ENCODE measurements around the gene NUDT8. TPM values are rescaled to one million over a fixed set of nuclear protein-coding genes. Genes with fewer than 3 reads are reported as not detected.
"Not testable (repeated sequence)": the region's sequence is repeated elsewhere in the genome, so short reads cannot be mapped to it uniquely, and the experiment has no call there.

NUDT8 gene
- total RNA-seq, 4 donors from 2014 or later: 16.7 to 67.7 (median 51.1) TPM

DNA sequence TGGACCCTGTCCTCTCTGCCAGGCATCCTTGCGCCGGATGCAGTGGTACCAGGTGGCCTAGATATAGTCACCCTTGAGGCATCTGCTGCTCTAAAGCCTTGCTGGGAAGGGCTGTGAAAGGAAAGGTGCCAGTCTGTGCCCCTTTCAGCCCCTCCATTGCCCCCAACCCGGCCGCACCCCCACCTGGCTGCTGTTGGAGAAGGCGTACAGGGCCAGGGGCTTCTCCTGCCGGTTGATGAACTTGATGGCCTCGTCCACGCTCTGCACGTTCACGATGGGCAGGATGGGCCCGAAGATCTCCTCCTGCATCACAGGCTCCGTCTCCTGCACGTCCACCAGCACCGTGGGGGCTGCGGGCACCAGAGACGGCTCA lies 34.5 kb upstream of the NUDT8 start:
- no peak overlapping the region for H3K4me3 ChIP-seq (replicated peaks in 1 of 3)
- TF ChIP-seq CTCF (IDR thresholded peaks at IDR 0.05) (no peak), POLR2A (IDR thresholded peaks at IDR 0.05) (no peak)
- peaks cover 0 to 6% of the 10 kb centered on the region in 2 donors for H3K4me1 ChIP-seq
- 93 to 100% methylated on average over 6 to 16 of the region's 16 CpGs for WGBS, 2 donors
- H3K27ac ChIP-seq: no peak overlapping the region
- intact Hi-C loops (cut with DNase I): no loop called here
- H3K36me3 ChIP-seq: no peaks in the 10 kb centered on the region
- no peaks in the 10 kb centered on the region for H3K27me3 ChIP-seq
- no peak for DNase-seq
- no peaks in the 10 kb centered on the region for H3K9me3 ChIP-seq

DNA sequence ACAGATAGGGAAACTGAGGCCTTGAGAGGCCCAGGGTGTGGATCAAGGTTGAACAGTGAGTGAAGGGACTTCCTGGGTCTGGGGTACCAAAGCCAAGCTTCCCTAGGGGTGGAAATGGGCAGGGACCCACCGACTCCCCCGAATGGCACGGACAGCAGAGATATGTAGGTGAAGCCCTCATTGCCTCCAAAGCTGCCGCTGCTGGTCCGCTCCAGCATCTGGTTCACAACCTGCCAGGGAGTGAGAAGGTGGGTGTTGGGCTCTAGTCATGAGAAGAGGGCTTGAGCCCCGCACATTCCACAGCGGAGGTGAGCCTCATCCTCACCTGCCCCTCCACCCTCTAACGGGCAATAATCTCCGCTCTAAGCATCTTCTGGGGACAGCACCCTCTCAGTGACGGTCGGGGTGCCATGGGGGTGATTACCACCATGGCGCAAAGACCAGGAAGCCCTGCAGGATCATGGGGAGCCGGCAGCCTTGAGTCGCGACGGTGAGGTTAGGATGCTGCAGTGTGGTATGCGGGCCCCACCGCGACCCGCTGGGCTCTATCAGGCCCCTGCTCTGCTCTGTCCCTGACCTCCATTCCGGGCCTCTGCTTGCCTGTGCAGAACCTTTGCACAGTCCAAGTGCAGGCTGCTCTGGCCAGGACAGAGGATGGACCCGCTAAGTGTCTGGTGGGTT lies 33.9 kb upstream of the NUDT8 start:
- no peaks in the 10 kb centered on the region for H3K9me3 ChIP-seq
- no peaks in the 10 kb centered on the region for H3K27me3 ChIP-seq
- H3K4me1 ChIP-seq: peaks cover 0 to 6% of the 10 kb centered on the region in 2 donors
- intact Hi-C loops (cut with DNase I): no loop called here
- WGBS, 2 donors: 94 to 97% methylated on average over 5 to 19 of the region's 22 CpGs
- no peak overlapping the region for H3K4me3 ChIP-seq (replicated peaks in 1 of 3)
- H3K27ac ChIP-seq: no peak overlapping the region
- TF ChIP-seq CTCF (IDR thresholded peaks at IDR 0.05): no peak
- no peak for TF ChIP-seq POLR2A (IDR thresholded peaks at IDR 0.05)
- H3K36me3 ChIP-seq: no peaks in the 10 kb centered on the region
- DNase-seq: no peak

DNA sequence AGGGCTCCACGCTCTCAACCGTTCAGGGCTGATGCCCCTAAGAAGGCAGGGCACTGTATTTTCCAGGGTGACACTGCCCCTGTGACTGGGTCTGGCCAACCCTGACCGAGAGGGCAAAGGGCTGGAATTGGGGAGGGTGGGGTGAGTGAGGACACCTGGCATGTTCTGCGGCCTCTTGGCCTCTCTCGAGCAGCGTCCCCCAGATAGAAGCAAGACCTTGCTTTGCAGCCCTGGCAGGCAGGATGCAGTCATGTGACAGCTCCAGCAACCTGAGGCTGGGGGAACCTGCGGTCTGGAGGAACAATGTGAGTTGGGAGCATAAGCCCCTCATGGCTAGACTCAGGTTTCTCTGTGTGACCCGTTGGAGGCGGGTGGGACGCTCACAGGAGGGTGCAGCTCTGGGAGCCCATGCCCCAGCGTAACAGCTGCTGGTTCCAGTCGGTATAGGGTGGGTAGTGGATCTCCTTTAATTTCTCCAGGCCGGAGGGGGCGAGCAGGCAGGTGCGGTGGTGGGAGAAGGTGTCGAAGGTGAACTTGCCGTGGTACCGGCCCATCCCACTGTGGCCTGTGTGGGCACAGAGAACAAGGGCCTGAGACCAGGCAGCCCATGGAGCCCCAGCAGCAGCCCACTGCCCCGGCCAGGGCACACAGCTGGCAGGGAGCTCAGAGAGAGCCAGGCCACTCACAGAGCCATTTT lies 33.2 kb upstream of the NUDT8 start:
- TF ChIP-seq POLR2A (IDR thresholded peaks at IDR 0.05) (no peak), CTCF (IDR thresholded peaks at IDR 0.05) (no peak)
- intact Hi-C loops (cut with DNase I): no loop called here
- DNase-seq: no peak
- H3K9me3 ChIP-seq: no peaks in the 10 kb centered on the region
- WGBS, 2 donors: 78 to 86% methylated on average over 13 to 17 of the region's 19 CpGs
- H3K27ac ChIP-seq: no peak overlapping the region
- H3K27me3 ChIP-seq: no peaks in the 10 kb centered on the region
- no peaks in the 10 kb centered on the region for H3K36me3 ChIP-seq
- no peak overlapping the region for H3K4me3 ChIP-seq (replicated peaks in 1 of 3)
- peaks cover 0 to 3% of the 10 kb centered on the region in 2 donors for H3K4me1 ChIP-seq

- no peaks in the 10 kb centered on the region for H3K36me3 ChIP-seq
- no peaks in the 10 kb centered on the region for H3K9me3 ChIP-seq
- no peaks in the 10 kb centered on the region for H3K4me1 ChIP-seq
- no peak overlapping the region for H3K4me3 ChIP-seq (replicated peaks in 1 of 3)
- H3K27ac ChIP-seq: no peak overlapping the region
- no peak for TF ChIP-seq CTCF (IDR thresholded peaks at IDR 0.05)
- TF ChIP-seq POLR2A (IDR thresholded peaks at IDR 0.05): no peak
- no peak for DNase-seq
- WGBS, 2 donors: 90 to 92% methylated on average over 11 to 12 of the region's 12 CpGs
- H3K27me3 ChIP-seq: no peaks in the 10 kb centered on the region
- intact Hi-C loops (cut with DNase I): no loop called here
Measured at GRCh38 chr11:67662142-67662834, 32.6 kb upstream of the NUDT8 start.

DNA sequence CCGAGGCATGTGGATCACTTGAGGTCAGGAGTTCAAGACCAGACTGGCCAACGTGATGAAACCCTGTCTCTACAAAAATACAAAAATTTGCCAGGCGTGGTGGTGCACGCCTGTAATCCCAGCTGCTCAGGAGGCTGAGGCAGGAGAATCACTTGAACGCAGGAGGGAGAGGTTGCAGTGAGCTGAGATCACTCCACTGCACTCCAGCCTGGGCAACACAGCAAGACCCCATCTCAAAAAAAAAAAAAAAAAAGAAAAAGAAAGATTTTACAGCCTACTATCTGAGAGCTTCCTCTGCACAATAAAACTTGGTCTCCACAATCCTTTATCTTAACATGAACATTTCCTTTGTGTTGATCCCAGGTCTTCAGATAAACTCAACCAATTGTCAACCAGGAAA lies 31.0 kb upstream of the NUDT8 start:
- H3K27ac ChIP-seq; H3K27me3 ChIP-seq; H3K4me1 ChIP-seq; H3K4me3 ChIP-seq (replicated peaks in 1 of 3); DNase-seq; H3K36me3 ChIP-seq; H3K9me3 ChIP-seq; intact Hi-C loops (cut with DNase I): not testable (repeated sequence)
- WGBS, 2 donors: 80 to 86% methylated on average over 5 of the region's 5 CpGs

Data from thyroid gland (tissue), 4 donors.